NCI-H446 treated with DMSO at 0.1 percent for 48 hours (cell line): ENCODE data around the gene AICDA.
"Not testable (repeated sequence)": the region's sequence is repeated elsewhere in the genome, so short reads cannot be mapped to it uniquely, and the experiment has no call there.

Experiments used
- DNase-seq: peaks from one replicate; lab custom pipeline; 2025; lab: John Stamatoyannopoulos, UW

The AICDA gene

DNA sequence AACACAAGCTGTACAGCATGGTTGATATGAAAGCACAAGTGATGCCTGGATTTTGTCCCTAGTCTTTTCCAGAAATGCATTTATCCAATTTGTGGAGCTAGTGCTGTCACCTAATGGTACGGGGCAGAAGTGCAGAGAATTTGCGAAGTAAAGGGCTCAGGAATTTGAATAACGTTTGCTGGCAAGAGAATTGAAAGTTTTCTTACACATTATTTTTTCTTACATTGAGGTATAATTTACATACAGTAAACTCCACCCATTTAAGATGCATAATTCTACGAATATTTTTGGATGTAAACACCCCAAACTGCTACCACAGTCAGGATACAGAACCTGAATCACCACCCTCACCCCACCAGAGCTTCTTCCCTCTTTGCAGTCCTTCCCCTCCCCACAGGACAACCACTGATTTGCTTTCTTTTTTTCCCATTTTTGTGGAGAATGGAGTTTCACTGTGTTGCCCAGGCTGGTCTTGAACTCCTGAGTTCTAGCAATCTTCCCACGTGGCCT lies 3.5 kb downstream of the AICDA start:
- DNase-seq, result no peak

DNA sequence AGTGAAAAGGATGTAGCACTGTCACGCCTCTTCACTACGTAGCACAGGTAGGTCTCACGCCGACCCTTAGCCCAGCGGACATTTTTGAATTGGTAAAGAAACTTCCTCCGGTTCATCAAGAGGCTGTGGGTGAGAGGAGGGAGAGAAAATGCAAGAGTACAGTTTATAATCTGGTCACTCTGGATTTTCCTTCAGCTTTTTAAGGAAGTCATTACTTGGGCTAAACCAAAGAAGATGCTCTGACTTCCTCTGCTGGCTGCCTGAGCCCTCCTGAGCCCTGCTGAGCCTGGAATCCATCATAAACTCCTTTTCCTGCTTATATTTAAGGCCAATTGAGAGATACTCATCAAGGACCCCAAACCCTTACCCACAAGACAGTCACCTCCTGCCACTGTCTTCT lies 5.8 kb downstream of the AICDA start:
- DNase-seq, result no peak

DNA sequence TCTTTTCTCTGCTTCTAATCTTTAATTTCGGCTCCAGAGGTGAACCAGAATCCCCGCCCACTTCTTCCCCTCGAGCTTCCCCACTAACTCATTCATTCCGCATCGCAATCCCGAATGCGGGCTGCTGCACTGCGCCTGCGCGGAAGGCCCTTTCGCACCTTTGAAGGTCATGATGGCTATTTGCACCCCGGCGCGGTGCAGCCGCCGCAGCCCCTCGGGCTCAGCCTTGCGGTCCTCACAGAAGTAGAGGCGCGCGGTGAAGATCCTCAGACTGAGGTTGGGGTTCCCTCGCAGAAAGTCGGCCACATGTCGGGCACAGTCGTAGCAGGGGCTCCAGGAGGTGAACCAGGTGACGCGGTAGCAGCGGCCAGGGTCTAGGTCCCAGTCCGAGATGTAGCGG lies 7.6 kb downstream of the AICDA start:
- no peak for DNase-seq

DNA sequence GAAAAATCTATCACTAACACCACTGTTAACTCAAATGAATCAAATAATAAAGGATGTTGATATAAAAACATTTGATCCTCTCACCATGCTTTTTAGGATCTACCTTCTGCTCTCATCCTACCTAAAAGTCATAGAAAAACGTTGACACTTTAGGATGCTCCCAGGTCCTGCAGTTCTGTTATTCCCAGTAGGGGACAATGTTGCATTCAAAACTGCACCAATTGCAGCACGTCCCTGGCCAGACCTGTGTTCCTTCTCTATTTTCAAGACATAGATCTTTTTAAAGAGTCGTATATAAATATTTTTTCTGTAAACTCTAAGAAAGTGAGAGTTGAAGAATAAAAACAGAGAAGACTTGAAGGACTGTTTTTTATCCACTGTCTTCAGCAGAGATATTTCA lies 8.8 kb downstream of the AICDA start:
- no peak for DNase-seq

DNA sequence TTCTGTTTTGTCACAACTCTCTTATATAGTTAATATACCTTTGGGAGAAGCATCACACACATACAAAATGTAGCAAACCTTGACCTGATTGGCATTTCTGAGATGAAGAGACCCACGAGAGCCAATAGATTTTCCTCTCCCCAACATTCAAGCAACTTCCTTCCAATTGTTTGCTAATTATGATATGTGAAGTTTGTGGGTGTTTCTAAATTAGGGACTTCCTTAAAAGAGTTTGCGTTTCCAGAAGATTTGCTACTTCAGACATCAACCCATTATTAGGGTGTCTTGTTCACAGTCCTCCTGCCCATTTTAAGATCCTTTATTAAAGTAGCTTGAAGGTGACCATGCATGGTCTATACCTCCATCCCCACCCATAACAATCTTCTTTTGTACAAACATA lies 9.4 kb downstream of the AICDA start:
- no peak for DNase-seq

DNA sequence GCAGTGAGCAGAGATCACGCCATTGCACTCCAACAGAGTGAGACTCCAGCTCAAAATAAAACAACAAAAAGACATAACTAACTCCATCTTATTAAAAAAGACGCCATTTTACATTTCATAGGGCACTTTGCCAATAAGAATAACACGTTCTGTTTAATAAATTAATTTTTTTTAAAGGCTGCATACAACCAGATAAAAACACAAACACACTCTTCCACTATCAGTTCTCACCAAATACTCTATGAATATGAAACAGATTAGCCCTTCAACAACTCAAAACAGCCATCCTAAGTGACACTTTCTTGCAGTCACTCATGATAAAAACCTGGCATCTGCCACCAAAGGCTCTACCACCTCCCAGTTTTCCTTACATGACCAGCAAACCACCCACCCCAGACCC lies 16.1 kb downstream of the AICDA start:
- DNase-seq, result no peak

DNA sequence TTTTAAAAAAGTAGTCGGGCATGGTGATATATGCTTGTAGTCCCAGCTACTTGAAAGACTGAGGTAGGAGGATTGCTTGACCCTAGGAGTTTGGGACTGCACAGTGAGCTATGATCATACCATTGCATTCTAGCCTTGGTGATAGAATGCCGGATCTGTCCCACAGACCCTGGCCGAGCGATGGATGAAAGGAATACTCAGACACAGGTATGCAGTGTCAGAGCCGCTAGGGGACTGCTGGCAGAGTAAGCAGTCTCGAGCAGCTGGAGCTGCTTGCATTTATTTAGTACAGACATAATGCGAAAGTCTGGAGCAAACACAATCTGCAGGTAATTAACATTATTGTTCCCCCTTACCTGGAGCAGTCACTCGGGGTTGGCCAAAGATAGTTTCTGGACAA lies 18.6 kb downstream of the AICDA start:
- DNase-seq, result no peak

DNA sequence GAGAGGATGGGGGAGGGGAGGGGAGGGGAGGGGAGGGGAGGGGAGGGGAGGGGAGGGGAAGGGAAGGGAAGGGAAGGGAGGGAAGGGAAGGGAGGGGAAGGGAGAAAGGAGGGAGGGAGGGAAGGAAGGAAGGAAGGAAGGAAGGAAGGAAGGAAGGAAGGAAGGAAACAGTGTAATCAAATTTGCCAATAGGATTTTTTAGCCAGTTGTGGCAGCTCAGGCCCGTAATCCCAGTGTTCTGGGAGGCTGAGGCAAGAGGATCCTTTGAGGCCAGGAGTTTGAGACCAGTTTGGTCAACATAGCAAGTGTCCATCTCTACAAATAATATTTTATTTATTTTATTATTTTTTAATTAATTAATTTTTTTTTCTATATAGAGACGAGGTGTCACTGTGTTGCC lies 19.4 kb downstream of the AICDA start:
- no peak for DNase-seq

DNA sequence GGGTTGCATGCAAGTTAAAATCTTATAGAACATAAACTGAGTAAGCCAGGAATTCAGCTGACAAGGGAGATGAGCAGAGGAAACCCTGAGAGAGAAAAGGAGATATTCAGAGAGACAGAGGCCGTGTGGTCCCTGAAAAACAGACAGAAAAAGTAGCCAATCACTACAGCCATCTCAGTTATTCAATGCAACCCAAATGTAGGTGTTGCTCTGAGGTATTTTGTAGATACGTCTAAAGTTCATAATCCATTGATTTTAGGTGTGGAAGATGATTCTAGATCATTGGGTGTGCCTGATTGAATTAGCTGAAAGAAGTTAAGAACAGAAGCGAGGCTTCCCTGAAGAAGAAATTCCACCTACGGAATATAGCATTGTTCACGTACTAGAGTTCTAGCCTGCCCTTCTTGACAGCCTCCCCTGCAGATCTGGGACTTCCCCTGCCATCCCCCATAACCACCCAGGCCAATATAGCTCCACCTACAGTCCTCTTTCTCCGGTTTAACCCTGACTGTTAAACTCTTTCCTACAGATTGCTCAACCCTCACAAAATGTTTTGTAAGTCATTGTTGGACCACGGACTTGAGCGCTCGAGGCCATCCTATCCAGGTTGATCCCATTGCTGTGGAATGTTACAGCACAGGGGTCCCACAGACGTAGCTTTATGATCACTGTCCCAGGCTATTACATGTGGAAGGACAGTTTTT lies 21.7 kb downstream of the AICDA start:
- no peak for DNase-seq

DNA sequence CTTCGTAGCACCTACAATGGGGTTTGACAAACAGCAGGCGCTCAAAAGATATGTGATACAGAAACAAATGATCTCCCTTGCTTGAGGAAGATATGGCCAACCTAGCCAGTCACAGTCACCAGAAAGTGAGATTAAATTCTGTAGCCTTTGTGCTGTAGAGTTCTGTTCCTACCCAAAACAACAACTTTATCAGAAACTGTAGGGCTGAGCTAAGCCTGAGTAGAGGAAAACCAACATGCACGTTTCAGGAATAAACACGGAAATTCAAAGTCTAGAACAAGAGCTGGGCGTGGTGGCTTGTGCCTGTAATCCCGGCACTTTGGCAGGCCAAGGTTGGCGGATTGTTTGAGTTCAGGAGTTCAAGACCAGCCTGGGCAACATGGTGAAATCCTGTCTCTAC lies 23.0 kb downstream of the AICDA start:
- DNase-seq, result no peak

DNA sequence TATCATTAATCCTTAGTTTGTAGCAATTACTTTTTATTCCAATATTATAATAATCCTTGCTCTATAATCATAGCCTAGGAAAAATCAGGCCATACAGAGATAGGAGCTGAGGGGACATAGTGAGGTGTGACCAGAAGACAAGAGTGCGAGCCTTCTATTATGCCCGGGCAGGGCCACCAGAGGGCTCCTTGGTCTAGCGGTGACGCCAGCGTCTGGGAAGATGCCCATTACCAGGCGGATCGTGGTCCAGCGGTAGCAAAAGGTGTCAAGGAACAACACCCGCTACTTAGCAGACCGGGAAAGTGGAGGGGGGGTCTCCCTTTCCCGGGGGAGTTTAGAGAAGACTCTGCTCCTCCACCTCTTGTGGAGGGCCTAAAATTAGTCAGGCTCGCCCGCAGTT lies 28.2 kb downstream of the AICDA start:
- DNase-seq, result not testable (repeated sequence)

DNA sequence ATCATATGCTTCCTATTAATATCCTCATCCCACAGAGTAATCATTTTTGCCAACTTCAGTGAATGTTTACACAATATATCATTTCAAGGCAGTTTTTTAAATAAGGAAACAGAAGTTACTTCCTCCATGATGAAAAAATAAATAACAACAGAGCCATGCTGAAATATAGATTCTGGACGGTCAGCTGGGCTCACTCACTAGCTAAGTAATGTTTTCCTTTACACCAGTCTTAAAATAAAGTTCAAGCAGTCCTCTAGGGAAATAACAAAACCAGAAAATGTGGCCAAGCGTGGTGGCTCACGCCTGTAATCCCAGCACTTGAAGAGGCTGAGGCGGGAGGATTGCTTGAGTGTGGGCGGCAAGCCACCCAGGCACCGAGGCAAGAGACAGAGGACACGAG lies 28.7 kb downstream of the AICDA start:
- no peak for DNase-seq

DNA sequence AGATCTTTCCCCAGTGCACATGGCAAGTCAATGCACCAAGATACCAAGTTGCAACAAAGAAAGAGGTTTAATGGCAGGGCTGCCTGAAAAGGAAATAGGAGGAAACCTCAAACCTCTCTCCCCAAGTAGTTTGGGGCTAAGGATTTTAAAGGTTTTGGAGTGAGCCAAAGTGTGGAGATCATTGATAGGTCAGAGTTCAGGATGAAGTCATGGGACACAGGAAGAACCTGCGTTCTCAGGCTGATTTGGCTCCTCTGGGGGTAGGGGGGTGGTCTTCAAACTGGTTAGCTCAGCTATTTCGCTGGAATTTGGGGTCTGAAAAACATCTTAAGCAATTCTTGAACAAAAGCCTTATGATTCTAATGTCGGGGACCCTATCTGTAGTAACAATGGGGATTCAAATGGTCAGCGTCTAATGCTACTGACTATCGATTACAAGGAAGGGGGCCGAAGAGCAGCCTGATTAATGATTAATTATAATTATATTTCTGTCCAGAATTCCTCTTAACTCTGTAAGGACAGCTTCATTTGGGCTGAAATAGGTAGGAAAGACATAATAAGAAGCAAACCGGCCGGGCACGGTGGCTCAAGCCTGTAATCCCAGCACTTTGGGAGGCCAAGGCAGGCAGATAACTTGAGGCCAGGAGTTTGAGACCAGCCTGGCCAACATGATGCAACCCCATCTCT lies 31.4 kb downstream of the AICDA start:
- no peak for DNase-seq

DNA sequence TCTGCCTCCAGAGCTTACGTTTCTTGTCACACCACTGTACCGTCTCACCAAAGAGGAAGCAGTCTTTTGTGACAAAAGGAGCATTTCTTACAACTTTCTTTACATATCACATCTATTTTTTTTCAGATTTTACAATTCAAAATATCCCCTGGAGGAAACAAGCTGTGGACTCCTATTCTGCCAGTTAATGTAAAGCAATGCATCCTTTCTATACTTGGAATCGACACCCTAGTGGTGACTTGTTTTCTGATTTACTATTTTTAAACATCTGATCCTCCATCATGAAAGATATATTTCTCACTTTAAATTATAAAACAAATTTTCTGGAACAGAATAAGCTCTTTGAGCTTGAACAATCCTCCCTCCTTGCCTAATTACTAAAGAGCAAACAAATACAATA lies 34.8 kb downstream of the AICDA start:
- no peak for DNase-seq

DNA sequence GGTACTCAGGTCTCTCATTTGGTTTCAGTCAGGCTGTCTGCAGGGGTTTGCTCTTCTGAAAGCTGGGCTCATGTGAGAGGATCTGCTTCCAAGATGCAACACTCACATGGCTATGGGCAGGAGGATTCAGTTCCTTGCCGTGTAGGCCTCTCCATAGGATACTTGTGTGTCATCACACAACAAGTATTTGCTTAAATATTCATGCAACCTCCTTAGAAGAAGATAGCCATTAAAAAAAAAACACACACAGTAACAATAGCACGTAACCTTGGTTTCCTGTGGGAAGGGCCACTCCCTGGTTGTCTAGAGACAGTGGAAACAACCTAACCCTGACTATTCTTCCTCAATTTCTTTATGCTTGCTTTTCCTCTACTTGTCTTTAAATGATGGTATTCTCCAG lies 40.2 kb downstream of the AICDA start:
- no peak for DNase-seq

DNA sequence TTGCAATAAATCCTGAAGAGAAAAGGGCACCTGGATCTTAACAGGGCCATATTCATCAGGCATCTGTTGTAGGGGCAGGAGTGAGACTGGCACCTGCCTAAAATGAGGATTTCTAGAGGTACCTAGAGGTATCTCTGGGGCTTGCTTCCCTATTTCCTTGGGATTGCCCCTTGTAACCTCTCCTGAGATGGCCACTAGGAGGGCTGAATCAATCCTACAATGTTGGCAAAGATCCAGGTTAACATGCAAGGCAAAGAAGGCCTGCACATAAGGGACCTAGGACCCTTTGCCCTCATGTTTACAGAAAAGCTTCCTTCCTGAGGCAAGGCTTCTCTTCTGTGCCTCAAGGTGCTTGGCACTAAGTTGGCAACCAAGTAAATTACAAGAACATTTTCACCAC lies 46.1 kb downstream of the AICDA start:
- DNase-seq, result no peak

DNA sequence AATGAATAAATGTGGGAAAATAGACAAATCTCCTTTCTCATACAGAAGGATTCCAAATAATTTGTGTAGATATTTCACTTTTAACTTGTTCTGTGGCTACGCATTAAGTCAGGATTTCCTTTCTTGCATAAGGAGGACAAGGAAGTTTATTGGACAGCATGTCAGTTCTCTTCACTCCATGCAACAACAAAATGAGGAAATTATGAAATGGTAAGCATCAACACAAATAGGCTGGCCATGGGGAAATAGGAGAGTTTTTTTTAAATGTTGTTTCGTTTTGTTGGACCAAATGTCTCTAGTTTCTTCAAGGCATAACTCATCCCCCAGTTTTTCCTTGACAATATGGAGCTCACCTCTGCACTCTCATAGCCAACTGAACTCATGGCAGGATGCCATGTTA lies 46.6 kb downstream of the AICDA start:
- DNase-seq, result not testable (repeated sequence)

DNA sequence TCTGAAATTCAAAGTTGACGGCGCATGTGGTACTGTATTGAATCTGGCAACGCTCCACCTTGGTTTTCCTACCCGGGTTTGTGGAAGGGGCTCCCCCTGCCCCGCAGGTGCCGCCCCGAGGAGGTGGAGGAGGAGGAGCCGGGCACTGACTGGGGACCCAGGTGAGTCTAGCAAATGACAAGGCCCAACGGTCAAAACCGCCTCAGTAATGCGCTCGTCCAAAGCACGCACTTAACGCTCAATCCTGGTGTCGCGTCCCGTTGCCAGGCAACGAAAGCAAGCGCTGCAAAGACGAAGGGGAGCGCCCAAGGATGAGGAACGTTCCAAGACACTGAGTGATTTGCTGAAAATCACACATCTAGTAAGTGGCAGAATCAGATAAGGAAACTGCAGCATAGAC lies 48.0 kb downstream of the AICDA start:
- DNase-seq, result no peak

DNA sequence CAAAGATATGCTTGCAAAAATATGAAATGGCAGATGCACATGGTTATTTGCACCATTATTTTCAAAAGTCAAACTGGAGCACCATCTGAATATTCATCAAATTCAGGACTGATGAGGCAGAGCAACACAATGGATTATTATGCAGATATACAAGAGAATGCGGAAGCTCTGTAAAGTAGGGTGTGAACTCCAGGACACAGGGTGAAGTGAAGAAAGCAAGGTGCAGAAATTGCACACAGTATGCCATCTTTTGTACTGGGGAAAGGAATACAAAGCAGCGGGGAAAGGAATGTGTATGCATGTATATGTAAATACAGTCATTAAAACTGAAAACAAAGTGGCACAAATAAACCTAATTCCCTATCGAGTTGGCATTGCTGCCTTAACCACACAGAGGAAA lies 49.3 kb downstream of the AICDA start:
- DNase-seq, result no peak

DNA sequence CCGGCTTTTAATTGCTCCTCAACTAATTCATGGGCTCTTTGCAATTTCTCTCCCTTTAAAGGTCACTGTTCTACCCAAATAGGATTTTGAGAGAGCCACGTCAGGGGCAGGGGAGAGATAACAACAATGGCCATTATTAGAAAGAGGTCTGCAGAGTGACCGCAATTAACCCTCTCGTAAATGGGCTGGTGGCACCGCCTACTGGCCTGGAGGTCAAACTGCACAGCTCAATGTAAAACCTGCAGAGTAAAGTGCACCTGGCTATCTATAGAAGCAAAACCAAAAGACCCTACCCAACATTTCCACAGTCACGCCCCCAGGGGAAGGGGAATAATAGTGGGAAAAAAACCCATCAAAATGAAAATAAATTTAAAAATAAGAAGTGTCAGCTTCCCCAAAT lies 50.3 kb downstream of the AICDA start:
- DNase-seq, result no peak

DNA sequence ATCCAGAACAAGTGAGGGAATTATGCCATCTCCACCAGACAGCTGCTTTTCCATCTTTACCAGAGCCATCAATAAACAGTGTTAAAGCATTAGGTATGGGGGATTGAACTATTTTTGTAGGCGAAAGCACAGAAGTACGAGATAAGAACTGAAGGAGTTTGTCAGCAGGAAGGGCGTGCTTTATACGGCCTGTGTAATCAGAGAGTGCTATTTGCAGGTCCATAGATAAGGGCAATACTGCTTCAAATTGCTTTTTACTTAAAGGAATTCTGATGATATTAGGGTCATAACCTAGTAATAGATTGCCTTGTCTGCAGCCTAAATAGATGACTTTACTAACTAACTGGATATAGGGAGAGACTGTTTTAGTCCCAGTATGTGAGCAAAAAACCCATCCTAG lies 51.6 kb downstream of the AICDA start:
- no peak for DNase-seq

DNA sequence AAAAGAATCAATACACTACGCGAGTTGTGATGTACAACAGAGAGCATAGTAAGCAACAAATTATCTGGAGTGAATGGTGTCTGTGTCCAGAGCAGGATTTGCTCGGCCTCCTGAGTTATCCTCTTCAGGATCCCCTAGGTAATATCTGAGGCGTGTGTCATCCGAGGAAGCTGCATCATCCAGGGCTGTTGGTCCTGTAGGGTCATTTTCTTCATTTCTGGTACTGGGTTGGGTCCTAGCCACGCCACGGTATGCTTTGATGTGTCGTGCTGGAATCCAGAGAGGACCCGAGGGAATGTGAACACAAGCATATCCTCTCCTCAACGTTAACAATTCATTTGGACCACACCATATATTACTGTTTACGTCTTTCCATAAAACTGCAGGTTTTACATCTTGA lies 53.0 kb downstream of the AICDA start:
- no peak for DNase-seq

DNA sequence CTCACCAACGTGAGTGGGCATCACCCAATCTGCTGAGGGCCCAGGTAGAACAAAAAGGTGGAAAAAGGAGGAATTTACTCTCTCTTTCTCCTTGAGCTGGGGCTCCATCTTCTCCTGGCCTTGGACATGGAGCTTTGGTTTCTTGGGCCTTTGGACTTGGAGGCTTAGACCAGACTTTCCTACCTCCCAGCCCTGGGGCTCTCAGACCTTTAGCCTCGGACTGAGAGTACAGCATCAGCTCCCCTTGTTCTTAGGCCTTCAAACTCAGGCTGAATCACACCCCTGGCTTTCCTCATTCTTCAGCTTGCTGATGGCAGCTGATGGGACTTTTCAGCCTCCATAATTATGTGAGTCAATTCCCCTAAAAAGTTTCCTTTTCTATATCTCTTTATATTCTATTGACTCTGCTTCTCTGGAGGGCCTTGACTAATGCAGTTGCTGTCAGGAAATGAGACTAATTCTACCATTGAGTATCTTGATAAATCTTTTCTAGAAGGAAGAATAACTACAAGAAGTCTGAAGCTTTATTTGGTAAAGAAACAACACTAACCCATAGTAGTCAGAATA lies 56.0 kb downstream of the AICDA start:
- DNase-seq, result no peak
